T-helper 1 cell treated with Interleukin-12 subunit alpha and Interleukin-12 subunit beta and Interleukin-4 antibody, amounts not matched to agents 30 ng/mL and 1 ng/mL, for 36 hours (primary cell): Measurements from ENCODE around the gene PDPK1. TPM values are rescaled to one million over a fixed set of nuclear protein-coding genes. Genes with fewer than 3 reads are reported as not detected.
"Not testable (repeated sequence)": the region's sequence is repeated elsewhere in the genome, so short reads cannot be mapped to it uniquely, and the experiment has no call there.

Source experiments
- intact Hi-C: fragments of 100-400 bp; cut with micrococcal nuclease; formaldehyde crosslinking; loops from one replicate; pipeline ENCODE4 v1.15.1; 2024
- total RNA-seq: library from RNA; stranded (reverse); gene quantifications from 2 replicates; pipeline ENCODE4 v1.2.3, GENCODE V29; 2022

PDPK1 gene
- total RNA-seq, 1 donor from 2014 or later: 52.6 TPM

DNA sequence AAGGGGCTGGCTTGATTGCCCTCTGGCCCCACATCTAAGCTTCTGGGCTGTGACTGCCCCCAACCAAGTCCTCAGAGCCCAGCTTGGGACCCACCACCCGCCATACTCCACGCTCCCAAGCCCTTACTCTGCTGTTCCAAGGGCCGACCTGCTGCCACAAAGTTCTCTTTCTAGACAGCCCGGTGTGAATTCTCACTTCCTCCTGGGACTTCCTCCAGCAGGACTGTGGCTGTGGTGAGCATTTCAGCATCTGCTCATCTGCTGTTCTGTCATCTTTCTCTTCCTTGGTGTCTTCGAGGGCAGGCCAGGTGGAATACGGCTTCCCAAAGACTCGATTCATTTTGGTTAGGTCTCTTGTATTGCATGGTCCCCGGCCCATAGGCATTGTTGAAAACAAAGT is 69.0 kb downstream of the PDPK1 start:
- intact Hi-C loops: not testable (repeated sequence)

DNA sequence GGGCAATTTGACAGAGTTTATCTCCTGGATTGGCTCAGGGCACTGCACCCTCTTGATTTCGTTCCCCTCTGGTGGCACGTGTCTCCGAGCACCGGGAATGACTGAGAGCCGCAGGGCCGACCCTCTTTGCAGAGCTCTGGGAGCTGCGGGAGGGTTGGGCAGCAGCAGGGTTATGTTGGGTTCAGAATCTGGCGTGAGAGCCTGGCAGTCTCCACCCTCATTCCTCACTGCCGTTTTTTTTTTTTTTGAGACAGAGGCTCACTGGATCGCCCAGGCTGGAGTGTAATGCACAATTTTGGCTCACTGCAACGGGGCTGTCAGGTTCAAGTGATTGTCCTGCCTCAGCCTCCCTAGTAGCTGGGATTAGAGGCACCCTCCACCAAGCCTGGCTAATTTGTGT is 71.5 kb downstream of the PDPK1 start:
- intact Hi-C loops: not testable (repeated sequence)

DNA sequence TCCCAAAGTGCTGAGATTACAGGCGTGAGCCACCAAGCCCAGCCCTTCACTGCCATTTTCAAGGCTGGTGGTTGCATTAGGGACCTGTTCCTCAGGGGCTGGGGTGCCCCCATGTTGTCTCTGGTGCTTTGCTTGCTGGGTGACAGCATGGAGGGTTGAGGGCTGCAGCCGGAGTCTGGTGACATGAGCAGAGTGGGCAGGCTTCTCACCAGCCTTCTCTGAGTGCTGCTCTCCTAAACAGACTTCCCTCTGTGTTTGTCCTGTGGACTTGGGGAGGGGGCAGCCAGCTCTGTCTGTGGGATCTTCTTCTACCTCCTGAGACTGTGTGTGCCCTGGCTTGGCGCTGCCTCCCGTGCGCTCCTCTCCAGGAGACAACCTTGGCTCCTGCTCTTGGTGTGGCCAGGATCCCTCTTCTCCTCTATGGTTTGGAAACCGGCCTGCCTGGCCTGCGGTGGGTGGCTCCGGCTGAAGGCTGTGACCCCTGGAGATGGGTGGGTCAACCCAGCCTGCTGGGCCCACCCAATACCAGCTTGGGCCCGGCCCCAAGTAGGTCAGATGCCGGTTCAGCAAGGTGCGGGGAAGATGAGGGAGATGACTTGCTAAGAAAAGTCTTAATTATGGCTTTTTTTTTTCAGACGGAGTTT is 72.1 kb downstream of the PDPK1 start:
- intact Hi-C loops: no loop called here

DNA sequence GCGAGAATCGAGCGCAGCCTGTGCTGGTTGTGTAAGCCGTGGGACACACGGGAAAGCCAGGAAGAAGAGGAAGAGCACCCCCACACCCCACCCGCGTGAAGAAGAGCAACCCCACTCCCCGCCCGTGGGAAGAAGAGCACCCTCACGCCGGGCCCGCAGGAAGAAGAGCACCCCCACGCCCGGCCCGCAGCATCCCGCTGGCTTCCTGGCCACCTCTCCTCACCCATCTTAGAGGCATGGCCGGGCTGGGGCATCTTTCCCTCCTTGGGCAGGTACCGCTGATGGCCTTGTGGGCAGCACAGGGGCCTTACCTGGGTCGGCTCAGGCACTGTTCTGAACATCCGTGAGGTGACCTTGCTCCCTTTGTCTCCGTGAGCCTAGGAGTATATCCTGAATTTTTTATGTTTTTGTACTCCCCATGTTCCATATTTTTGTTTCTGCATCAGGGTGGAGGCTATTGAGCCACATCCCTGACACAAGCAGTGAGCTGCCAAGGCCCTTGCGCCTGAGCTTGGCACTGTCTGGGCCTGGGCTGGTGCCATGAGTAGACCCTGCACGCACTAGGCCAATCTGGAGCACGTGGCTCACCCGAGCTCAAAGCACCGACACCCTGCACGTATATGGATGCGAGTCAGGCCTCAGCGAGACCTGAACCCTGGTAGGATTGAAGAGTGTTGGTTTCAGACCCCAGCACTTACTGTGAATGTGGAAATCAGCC is 73.1 kb downstream of the PDPK1 start:
- intact Hi-C loops: no loop called here

DNA sequence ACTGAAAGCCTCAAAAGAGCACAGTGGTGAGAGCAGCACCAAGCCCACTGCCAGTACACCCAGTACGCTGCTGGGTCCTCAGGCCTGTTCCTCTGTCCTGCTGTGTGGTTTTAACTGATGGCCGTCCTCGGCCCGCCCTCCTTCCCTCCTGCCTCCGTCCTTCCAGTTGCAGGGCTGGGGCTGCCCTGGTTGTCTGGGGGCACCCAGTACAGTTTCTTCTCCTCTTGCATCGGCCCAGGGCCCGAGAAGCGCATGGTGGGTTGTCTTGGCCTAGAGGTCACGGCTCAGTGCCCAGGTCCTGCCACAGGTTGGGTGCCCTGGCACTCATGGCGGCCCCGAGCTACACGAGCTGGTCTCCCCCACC is 73.7 kb downstream of the PDPK1 start:
- intact Hi-C loops: no loop called here

DNA sequence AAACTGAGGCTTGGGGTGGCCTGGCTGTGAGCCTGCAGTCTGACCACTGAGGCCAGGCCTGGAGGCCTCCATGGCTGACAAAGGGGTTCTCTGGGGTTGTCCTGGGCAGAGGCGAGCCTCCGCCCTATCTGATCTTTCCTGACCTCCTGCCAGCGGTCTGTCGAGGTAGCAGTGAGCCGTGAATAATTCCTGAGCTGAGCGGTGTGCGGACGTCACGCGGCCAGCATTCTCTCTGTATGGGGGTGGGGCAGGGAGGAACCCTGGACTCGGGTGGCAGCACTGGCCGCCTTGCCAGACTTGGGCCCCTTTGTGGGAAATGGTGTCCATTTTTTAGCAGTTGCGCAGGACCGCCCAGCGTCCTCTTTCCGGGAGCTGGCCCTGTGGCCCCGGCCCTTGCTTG is 74.1 kb downstream of the PDPK1 start:
- intact Hi-C loops: not testable (repeated sequence)

DNA sequence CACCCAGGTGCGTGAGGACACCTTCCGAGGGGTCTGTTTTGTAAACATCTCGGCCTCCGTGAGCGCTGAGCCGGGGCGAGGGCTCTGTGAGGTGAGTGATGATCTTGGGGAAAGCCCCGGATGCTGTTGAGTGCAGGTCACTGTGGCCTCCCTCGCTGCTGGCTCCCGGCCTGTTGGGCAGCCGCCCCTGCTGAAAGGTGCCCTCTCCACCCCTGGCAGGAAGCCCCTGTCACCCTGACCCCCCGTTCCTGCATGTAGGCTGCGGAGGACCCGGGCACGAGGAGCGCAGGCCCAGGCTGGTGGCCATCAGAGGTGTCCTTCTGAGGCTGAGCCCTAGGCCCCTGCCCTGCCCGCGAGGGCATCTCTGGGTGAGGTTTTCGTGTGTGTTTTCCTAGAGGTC is 75.4 kb downstream of the PDPK1 start:
- intact Hi-C loops: not testable (repeated sequence)

DNA sequence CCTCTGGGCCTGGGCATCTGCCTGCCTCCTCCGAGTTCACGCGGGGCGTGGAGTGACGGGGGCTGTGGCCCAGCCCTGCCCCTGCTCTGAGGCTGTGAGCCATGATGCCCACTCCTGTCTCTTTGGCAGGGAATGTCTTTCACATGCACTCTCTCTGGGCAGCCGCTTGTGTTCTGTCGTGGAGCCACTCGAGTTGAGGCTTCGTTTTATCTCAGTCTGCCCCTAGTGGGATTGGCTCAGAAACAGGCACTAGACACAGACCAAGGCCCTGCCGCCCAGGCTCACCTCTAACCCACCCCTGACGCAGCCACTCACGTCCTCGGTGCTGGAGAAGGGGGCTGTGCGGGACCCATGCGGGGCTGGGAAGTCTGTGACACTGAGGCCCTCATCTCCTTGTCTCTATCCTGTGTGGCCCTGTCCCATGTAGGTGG is 77.0 kb downstream of the PDPK1 start:
- intact Hi-C loops: no loop called here

DNA sequence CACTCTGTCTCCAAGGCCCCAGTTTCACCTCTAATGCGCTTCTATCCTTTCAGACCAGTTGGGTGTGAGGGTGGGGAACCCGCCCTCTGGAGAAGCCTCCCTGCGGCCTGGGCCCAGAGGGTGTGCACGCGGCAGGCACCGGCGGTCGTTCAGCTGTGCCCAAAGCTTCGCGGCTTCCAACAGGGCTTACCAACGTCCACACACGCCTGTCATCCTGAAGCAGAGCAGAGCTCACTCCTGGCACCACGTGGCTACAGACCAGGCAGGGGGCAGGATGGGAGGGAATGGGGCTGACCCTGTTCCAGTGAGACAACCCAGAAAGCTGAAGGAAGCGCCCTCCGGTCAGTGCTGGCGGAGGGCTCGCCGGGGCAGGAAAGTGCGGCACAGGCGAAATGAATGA is 81.1 kb downstream of the PDPK1 start:
- intact Hi-C loops: not testable (repeated sequence)

DNA sequence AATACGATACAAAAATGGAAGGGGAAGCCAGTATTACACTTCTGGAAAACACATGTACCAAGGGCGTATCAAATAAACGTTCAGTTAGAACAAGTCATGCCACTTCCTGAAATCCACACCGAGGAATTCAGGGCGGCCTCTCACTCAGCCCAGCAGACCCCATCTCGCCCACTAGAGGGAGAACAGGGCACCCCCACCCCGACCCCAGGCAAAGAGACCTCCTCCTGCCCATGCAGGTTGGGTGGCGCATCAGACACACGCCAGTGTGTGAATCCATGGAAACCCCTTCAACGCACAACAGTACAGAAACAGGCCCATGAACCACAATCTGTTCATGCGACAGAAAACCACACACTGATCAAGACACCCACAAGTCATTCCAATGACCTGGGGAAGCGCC is 81.8 kb downstream of the PDPK1 start:
- intact Hi-C loops: not testable (repeated sequence)

DNA sequence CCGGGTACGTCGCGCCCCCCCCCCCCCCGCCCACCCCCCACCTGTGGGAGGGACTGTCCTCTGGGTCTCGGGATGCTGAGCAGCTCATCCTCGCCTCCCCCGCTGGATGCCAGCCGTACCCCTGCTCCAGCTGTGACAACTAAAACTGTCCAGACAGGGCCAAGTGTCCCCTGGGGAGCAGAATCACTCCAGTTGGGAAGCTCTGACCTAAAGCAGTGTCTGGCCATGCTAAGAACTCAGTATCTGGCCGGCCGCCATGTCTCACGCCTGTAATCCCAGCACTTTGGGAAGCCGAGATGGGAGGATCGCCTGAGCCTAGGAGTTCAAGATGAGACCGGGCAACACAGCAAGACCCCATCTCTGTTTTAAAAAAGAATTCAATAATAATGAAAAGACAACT is 83.0 kb downstream of the PDPK1 start:
- intact Hi-C loops: not testable (repeated sequence)

DNA sequence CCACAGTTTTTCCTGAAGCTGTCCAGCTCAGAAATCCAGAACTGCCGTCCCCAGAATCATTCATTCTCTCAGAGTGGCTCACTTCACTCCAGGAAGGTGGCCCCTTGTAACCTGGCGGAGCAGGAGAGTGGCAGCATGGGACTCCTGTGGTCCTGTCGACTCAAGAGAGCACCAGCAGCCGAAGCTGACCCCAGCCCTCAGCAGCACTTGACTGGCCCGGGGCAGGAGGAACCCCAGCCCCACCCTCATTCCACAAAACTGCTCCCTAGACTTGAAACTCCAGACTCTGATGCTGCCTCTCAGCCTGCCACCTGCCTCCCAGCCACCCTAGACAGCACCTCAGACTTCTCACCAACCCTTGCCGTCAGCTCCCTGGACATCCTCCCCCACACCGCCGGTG is 83.6 kb downstream of the PDPK1 start:
- intact Hi-C loops: not testable (repeated sequence)

DNA sequence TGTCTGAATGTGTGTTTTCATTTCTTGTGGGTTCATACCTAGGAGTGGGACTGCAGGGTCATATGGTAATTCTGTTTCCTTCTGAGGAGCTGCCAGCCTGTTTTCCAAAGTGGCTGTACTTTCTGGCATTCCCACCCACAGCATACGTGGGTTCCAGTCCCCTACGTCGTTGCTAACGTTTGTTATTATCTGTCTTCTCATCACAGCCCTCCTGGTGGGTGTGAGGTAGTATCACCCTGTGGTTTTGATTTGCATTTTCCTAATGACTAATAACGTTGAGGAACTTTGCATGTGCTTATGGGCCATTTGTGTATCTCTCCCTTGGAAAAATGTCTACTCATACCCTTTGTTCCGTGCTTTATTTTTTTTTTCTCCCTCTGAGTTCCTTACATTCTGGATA is 89.3 kb downstream of the PDPK1 start:
- intact Hi-C loops: not testable (repeated sequence)

DNA sequence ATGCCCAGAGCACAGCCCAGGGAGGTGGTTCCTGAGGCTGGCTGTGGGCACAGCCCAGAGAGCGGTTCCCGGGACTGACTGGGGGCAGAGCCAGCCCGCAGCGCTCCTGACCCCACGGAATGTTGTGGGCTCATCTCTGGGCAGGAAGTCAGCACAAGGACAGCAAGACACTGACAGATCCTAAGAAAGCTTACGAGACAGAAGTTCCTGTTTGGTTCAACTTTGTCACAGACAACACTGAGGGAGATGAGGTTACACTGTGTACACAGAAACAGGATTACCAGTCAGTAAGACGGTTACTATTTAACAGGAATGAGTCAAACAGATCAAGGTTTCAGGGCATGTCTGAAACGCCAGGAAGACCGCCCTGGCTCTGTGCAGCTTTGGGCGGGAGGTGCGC is 93.4 kb downstream of the PDPK1 start:
- intact Hi-C loops: not testable (repeated sequence)

DNA sequence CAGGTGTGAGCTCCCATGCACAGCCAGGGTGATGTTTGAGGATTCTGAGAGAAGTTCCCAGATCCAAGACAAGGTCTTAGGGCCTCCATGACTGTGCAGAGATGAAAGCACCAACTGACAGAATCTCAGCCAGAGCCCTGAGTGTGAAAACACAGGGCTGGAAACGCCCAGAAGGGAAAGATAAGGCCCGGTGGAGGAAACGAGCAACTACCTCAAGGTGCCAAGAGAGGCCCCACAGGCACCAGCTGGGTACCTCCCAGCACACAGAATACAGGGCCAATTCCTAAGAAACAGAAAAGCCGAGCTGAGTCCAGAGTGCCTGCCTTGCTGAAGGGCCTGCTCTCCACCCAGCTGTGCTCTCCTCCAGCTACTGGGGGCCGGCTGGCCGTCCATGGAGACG is 94.5 kb downstream of the PDPK1 start:
- intact Hi-C loops: not testable (repeated sequence)

DNA sequence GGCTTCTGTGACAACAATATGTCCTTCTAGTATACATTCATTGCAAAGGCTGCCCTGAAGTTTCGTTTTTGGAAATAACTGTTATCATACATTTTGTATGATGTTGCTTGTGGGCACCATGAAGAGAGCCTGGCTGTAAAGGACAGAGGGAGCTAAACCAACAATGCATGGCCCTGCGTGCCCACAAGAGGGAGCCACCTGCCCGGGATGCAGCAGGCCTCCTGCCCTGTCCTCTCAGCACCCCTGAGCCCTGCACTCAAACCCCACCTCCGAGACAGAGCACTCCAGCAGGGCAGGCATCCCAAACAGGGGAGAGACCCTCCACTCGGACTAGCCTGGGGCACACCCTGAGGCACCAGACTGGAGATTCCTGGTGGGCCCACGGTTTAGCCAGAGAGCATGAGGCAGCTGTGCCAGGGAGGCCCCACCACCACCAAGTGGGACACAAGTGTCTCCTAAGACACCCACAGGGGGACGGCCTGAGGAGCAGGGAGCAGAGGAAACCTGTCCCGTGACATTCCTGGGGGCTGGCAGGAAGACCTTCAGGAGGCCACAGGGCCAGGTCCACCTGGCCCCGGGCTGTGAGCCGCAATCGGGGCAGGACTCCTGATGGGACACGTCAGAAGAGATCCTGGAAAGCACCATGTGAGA is 101.4 kb downstream of the PDPK1 start:
- intact Hi-C loops: not testable (repeated sequence)

DNA sequence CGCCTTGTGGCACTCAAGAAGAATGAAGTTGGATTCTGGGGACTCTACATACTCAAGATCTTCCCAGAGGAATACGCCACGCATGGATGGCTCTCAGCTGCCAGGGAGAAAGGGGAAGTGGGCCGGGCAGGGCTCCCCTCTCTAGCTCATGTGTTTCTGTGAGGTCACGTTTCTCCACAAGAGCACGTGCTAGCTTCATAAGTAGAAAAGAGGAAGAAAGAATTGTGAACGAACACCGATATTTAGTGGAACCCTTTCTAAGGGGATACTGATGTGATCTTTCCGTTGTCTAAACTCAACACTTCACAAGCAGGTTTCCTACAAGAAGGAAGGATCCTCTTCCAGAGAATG is 101.9 kb downstream of the PDPK1 start:
- intact Hi-C loops: not testable (repeated sequence)

DNA sequence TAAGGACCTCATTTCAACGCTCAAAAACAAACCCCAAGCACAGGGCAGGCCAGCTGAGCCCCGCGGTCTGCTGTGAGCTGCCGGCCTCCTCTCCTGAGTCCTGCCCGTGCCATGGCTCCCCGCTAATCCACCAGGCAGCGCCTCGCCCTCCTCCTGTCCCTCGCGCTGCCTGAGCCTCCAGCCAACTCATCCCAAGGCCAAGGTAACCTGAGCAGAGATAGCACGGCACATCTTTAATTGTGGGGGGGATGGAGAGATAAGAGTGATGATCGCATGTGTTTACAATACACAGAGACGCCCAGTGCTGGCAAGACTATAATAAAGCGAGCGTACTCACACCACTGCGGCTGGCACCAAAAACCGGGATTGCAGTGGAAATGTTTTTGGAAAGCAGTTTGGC is 104.7 kb downstream of the PDPK1 start:
- intact Hi-C loops: not testable (repeated sequence)

DNA sequence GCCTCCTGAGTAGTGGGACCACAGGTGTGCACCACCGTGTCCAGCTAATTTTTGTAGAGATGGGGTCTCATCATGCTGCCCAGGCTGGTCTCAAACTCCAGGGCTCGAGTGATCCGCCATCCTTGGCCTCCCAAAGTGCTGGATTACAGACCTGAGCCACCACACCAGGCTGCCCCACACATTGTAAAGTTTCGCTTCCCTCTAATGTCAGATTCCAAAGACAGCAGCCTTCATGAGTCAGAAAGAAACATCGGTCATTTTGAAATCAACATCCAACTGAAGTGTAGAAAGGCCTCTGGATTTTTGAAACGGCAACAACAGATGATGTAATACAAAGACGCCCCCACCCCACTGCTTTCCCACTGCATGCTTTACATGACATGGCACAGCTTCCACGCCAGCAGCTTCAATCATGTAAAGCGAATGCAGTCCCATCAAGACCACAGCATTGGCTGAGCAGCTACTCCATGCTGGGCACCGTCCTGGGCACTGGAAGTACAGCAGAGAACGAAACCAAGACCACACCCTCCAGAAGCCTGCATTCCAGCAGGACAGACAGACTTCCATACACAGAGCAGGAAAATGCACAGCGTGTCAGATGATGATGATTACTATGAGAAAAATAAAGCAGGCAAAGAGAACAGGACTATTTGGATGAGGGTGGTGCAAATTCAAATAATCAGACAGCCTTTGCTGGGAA is 107.1 kb downstream of the PDPK1 start:
- intact Hi-C loops: not testable (repeated sequence)

DNA sequence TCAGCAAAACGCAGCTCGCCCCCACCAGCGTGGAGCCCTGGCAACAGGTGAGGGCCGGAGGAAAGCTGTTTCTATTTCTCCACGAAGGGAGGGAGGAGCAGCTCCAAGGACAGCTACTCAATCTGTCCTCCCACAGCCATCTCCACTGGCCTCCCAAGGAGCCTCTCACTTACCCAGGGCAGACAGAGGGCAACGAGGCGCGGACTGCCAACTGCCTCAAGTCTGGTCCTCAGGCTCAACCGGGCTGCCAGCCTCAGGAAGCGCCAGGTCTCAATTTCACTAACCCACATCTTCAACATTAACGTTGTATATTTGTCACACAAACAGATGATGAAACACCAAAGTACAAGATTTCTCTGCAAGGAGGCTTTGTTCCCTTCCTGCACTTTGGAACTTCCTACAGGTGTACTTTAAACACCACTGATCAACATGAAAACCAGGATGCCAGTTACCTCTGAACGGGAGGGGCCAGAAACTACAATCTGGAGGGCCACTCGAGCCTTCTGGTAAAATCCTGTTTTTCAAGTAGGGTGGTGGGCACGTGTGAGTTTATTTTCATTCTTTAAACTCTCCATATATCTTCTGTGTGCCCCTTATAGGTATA is 113.5 kb downstream of the PDPK1 start:
- intact Hi-C loops: not testable (repeated sequence)
